ENCODE results near the gene PARD3B.

- TF ChIP-seq POLR2AphosphoS5 (IDR thresholded peaks at IDR 0.05) (no peak), POLR2A (IDR thresholded peaks at IDR 0.05) (no peak)
- TF ChIP-seq, protein P1, sequence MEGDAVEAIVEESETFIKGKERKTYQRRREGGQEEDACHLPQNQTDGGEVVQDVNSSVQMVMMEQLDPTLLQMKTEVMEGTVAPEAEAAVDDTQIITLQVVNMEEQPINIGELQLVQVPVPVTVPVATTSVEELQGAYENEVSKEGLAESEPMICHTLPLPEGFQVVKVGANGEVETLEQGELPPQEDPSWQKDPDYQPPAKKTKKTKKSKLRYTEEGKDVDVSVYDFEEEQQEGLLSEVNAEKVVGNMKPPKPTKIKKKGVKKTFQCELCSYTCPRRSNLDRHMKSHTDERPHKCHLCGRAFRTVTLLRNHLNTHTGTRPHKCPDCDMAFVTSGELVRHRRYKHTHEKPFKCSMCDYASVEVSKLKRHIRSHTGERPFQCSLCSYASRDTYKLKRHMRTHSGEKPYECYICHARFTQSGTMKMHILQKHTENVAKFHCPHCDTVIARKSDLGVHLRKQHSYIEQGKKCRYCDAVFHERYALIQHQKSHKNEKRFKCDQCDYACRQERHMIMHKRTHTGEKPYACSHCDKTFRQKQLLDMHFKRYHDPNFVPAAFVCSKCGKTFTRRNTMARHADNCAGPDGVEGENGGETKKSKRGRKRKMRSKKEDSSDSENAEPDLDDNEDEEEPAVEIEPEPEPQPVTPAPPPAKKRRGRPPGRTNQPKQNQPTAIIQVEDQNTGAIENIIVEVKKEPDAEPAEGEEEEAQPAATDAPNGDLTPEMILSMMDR (IDR thresholded peaks at IDR 0.05): no peak
These were observed 509.5 kb downstream of the PARD3B start for GRCh38 chr2:205054789-205055188.

Measured in prostate gland (tissue), 2 donors.